Activated T-cell treated with anti-CD3 and anti-CD28 coated beads, Interleukin-2, amount 50 U/mL, for 1 hour (primary cell): ENCODE measurements around the gene VHLL.
"Not testable (repeated sequence)": the region's sequence is repeated elsewhere in the genome, so short reads cannot be mapped to it uniquely, and the experiment has no call there.

Source experiments
- DNase-seq: peaks from one replicate; pipeline ENCODE4 v3.0.0-alpha.2; 2020

VHLL gene

GRCh38 chr1:156298852-156299357 lies at the start of gene VHLL:
VHLL (minus strand) TSS chr1:156299307; CDS start chr1:156299189, 118 bp downstream.
- DNase-seq, result no peak

- no peak for DNase-seq
Observed at GRCh38 chr1:156347331-156347730, 48.2 kb upstream of the VHLL start.

- no peak for DNase-seq
Observed at GRCh38 chr1:156346636-156347035, 47.5 kb upstream of the VHLL start.

DNA sequence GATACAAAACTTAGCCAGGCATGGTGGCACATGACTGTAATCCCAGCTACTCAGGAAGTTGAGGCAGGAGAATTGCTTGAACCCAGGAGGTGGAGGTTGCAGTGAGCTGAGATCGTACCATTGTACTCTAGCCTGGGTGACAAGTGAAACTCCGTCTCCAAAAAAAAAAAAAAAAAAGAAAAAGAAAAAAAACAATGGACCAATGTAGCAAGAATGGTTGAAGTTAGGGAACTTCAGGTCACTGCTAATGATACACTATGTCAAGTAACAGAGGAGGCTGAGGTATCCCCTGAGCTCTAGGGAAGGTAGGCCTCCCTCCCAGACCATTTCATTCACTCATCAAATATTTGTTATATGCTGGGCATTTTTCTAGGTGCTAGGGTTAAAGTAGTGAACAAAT lies 46.9 kb upstream of the VHLL start:
- not testable (repeated sequence) for DNase-seq

GRCh38 chr1:156344409-156344808 lies 45.3 kb upstream of the VHLL start:
- DNase-seq, result no peak

DNA sequence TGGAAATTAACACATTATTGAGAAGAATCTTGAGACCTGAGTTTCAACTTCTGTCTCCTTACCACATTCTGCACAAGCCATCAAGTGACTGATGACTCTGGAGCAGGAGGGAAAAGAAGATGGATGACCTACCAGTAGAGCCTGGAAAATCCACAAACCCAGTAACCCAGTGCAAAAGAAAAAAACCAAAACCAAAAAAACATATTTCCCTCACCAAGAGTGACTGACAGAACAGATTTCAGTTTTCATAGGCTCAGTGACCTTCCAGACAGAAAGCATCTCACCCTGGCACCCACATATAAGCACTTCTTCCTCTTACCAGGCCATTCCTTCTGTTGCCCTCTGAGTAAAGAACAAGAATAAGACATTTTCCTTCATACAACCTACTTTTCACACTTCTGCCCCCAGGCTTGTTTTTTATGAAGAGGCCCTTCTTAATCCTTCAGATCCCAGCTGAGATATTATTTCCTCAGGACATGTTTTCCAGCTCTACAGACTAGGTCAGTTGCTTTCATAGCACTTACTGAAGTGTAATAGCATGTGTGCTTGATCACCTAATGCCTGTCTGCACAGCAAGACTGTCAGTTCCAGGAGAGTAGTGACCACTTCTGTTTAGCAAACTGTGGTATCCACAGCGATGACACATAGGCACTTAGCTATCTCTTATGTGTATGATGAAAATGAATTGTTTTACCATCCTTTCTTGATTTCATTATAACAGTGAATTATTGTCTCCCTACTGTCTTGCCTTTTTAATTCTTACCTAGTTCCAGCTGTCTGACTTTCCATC lies 43.3 kb upstream of the VHLL start:
- DNase-seq, result no peak

GRCh38 chr1:156338180-156338976 lies 39.3 kb upstream of the VHLL start, which contains the start of the genes CCT3 and TSACC:
CCT3 (minus strand) TSS chr1:156338292; CDS start chr1:156338184, 108 bp downstream.
TSACC (plus strand) TSS chr1:156338526; CDS start chr1:156339758, 1,232 bp downstream.
- peak; percentile 100 for DNase-seq

DNA sequence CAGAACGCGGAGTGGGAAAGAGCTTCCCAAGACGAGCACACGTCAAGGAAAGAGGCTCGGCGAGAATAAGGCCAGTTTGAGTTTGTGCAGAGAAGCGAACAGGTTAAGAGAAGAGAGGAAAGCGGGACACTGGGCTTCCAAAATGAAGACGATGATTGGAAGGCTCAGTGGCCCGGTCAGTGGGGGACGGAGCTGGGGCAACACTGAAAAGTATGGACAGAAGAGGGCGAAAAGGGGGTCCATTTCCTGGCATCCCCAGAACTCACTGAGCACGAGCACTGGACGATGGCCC lies 38.7 kb upstream of the VHLL start:
- DNase-seq, result no peak

DNA sequence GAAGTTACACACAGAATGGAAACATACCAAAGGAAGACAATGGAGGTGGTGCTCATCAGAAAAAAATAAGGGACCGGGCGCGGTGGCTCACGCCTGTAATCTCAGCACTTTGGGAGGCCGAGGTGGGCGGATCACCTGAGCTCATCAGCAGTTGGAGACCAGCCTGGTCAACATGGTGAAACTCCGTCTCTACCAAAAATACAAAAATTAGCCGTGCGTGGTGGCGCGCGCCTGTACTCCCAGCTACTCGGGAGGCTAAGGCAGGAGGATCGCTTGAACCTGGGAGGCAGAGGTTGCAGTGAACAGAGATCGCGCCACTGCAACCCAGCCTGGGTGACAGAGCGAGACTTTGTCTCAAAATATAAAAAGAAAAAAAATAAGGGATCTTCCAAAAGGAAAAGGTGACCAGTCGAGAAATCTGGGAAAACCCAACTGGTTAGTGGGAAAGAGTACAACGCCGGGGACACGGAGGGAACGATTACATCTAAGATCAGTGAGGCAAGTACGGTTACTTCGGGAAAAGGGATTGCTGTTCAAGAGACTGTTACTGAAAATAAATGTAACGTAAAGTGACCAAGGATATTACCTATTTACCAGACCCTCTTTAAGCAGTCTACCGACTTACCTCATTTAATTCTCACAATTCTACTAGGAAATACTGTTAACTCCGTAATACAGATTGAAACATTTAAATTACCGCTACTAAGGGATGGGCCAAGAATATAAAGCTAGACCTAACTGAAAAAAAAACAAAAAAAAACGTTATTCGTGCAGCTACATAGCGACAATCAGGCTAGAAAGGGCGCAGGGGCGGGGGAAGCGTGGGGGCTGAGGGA lies 38.2 kb upstream of the VHLL start:
- no peak for DNase-seq

GRCh38 chr1:156336242-156336641 lies 37.1 kb upstream of the VHLL start:
- no peak for DNase-seq

GRCh38 chr1:156323179-156323578 lies 24.1 kb upstream of the VHLL start:
- not testable (repeated sequence) for DNase-seq

DNA sequence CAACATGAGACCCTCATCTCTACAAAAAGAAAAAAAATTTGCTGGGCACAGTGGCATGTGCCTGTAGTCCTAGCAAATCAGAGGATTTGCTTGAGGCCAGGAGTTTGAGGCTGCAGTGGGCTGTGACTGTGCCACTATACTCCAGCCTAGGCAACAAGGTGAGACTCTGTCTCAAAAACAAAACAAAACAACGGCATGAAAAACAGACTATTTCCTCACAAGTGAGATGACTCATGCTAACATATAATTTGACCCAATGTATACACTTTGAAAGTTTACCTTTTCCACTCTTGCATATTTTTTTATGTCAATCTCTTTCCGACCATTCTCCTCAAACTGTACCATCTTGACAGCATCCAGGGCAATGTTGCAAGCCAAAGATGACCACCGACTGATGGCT lies 21.5 kb upstream of the VHLL start:
- DNase-seq, result no peak

DNA sequence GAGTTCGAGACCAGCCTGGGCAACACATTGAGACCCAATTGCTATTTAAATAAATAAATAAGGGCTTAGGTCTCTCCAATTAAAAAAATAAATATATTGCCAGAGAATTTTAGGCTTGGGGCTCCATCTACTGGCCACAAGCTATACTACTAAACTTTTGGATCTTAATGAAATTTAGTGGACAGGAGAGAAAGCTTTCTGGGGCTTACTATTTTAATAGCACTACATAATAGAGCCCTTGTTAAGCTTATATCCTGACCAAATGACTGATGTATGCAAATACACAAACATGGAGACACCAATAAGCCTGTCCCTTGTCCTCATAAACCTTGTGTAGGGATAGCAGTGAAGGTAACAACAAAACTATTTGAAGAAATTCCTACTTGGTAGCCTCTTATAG lies 20.6 kb upstream of the VHLL start:
- no peak for DNase-seq

GRCh38 chr1:156316909-156317308 lies 17.8 kb upstream of the VHLL start:
- no peak for DNase-seq

- DNase-seq, result no peak
Observed at GRCh38 chr1:156310962-156311361, 11.9 kb upstream of the VHLL start.

DNA sequence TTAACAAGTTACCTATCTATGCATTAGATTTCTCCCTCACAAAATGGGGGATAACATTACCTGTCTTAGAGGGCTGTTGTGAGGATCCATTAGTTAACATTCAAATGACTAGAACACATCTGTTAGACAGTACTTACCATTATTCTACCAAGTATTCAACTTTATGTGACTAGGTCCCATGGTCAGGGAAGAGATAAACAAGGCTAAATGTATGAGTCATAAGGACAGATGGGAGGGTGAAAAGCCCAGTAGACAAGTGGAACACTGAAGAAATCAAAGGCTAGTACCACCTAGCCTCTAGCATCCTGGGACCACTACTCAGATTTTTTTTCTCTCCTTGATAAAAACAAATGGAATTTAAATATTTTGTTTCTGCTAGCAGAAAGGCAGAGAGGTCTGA lies 9.0 kb upstream of the VHLL start:
- DNase-seq, result no peak

DNA sequence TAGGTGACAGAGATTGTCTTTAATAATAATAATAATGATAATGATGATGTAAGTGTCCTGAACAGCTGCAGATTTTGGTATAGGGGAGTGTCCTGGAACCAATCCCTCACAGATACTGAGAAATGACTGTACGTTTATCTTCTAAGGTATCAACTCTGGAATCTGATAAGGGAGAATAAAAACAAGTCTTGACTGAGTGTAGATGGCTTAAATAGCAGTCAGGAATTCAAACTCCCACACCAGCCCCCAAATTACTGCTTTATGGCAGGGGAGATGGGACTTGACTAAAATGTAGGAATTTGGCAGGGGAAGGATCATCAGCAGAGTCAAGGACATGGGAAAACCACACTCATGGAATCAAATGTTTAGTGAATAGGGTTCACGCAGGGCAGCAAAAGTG lies 6.1 kb upstream of the VHLL start:
- DNase-seq, result no peak

DNA sequence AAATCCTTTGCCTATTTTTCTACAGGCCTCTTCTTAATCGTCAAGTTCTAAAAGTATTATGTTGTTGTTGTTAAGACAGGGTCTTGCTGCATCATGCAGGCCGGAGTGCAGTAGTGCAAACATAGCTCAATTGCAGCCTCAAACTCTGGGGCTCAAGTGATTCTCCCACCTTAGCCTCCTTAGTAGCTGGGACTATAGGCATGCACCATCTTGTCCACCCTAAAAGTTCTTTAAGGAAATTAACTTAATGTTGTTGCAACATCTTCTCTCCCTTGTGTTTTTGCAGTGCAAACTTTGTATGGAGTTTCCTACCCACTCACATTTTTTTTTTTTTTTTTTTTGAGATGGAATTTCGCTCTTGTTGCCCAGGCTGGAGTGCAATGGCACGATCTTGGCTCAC lies 4.1 kb upstream of the VHLL start:
- DNase-seq, result no peak

GRCh38 chr1:156295391-156295947 lies 3.6 kb downstream of the VHLL start, which contains the start of gene GLMP:
GLMP (minus strand) TSS chr1:156295679; CDS start chr1:156295645, 34 bp downstream.
- peak; percentile 52 for DNase-seq

- DNase-seq, result no peak
Observed at GRCh38 chr1:156293895-156294294, 5.2 kb downstream of the VHLL start.

- no peak for DNase-seq
Observed at GRCh38 chr1:156293098-156293434, 6.0 kb downstream of the VHLL start.

GRCh38 chr1:156291226-156292061 lies 7.7 kb downstream of the VHLL start:
- no peak for DNase-seq
